GM12878 (cell line): ENCODE measurements around the gene CCL16. TPM values are rescaled to one million over a fixed set of nuclear protein-coding genes. Genes with fewer than 3 reads are reported as not detected.

Source experiments
- ATAC-seq: fragments of 200-7000 bp; cut with Tn5 transposase; 3 replicates; pipeline ENCODE4 v1.9.1; 2020; ENCODE audit warnings: mild to moderate bottlenecking, moderate library complexity
- BruUV-seq: library from RNA; stranded (reverse); fragments of 400-500 nt; replicated peaks from 2 replicates; lab custom pipeline; 2021; lab: Mats Ljungman, UMichigan
- CTCF ChIA-PET: fragments of 300-600 bp; sonication (Branson Sonifier 250); formaldehyde crosslinking; extraction: SDS; loops from one replicate; lab custom pipeline; 2021; ENCODE audit warnings: inconsistent platforms; lab: Yijun Ruan, JAX
- POLR2A ChIA-PET: fragments of 350-600 bp; formaldehyde crosslinking; extraction: SDS; loops from one replicate; lab custom pipeline; 2021; ENCODE audit warnings: inconsistent platforms; lab: Charles Lee
- RAD21 ChIA-PET: fragments of 300-600 bp; sonication (Branson Sonifier 250); formaldehyde crosslinking; loops from one replicate; lab custom pipeline; 2023; ENCODE audit warnings: antibody characterized with exemption; ENCODE audit not compliant: unreplicated experiment; lab: Charles Lee
- SMC1A ChIA-PET: fragments of 300-600 bp; sonication (Branson Sonifier 250); formaldehyde crosslinking; loops from one replicate; lab custom pipeline; 2023; ENCODE audit not compliant: unreplicated experiment, uncharacterized antibody; lab: Charles Lee
- DNase-seq: peaks from one replicate; pipeline ENCODE4 v3.0.0-alpha.2; 2011; ENCODE audit warnings: low read depth, low spot score
- FAIRE-seq: peaks from 3 replicates; lab custom pipeline; 2011; peaks lifted over from hg19 to GRCh38; lab: Jason Lieb, UNC
- H2AFZ ChIP-seq: 2 replicates; pipeline ENCODE4 v1.6.0; 2011; ENCODE audit warnings: low read depth, low read length, control low read depth; ENCODE audit not compliant: control insufficient read depth
- H3K27ac ChIP-seq: 2 replicates; pipeline ENCODE4 v1.5.1; 2011; ENCODE audit warnings: control low read depth; ENCODE audit not compliant: control insufficient read depth, insufficient read depth
- H3K27me3 ChIP-seq, 2 experiments: replicated peaks in 1 of 2; 2 replicates each; pipeline versions ENCODE4 v1.6.0 to v1.6.1; 2011; ENCODE audit warnings: low read length in 1 of 2; ENCODE audit not compliant: control insufficient read depth in 2 of 2, insufficient read depth in 2 of 2
- H3K36me3 ChIP-seq, 2 experiments: 2 replicates each; pipeline ENCODE4 v1.5.1; 2011; ENCODE audit warnings: low read length in 1 of 2; ENCODE audit not compliant: control insufficient read depth in 2 of 2, insufficient read depth in 2 of 2
- H3K4me1 ChIP-seq: 2 replicates; pipeline ENCODE4 v1.6.1; 2011; ENCODE audit warnings: mild to moderate bottlenecking, low read length, moderate library complexity, mixed read lengths; ENCODE audit not compliant: control insufficient read depth, insufficient read depth
- H3K4me2 ChIP-seq: 2 replicates; pipeline ENCODE4 v1.6.0; 2011; ENCODE audit warnings: control low read depth; ENCODE audit not compliant: control insufficient read depth, insufficient read depth
- H3K4me3 ChIP-seq: fragments of 200-600 bp; sonication (generic); 2 replicates; pipeline ENCODE4 v1.5.1; 2016
- H3K79me2 ChIP-seq: 2 replicates; pipeline ENCODE4 v1.6.0; 2011; ENCODE audit warnings: low read length; ENCODE audit not compliant: control insufficient read depth, insufficient read depth
- H3K9ac ChIP-seq: 2 replicates; pipeline ENCODE4 v1.8.0; 2011; ENCODE audit warnings: low read length, control low read depth, mixed read lengths; ENCODE audit not compliant: control insufficient read depth, insufficient read depth
- H3K9me3 ChIP-seq: replicated peaks from 3 replicates; pipeline ENCODE4 v1.5.1; 2011; ENCODE audit warnings: mild to moderate bottlenecking, low read length; ENCODE audit not compliant: control insufficient read depth, insufficient read depth
- H4K20me1 ChIP-seq: 2 replicates; pipeline ENCODE4 v1.6.0; 2011; ENCODE audit not compliant: control insufficient read depth, insufficient read depth
- NBN ChIP-seq: fragments of 450-650 bp; IDR thresholded peaks from 2 replicates; pipeline ENCODE4 v1.6.1; 2016
- RB1 ChIP-seq: fragments of 450-650 bp; formaldehyde crosslinking; IDR thresholded peaks from 2 replicates; pipeline ENCODE4 v1.6.1; 2017; ENCODE audit warnings: mild to moderate bottlenecking, borderline replicate concordance
- WGBS: methylation state at CpG from one replicate; pipeline ENCODE4 v1.1.6; 2016; ENCODE audit warnings: low lambda C conversion rate; ENCODE audit not compliant: insufficient replicate concordance, insufficient coverage; ENCODE audit errors: missing lambda C conversion rate; 5-methylcytosine and 5-hydroxymethylcytosine counted together
- in situ Hi-C: fragments of 300-500 bp; cut with MboI; formaldehyde crosslinking; loops from 9 replicates; pipeline ENCODE4 v1.14.3; 2018; ENCODE audit warnings: mixed read lengths
- intact Hi-C: fragments of 100-400 bp; cut with micrococcal nuclease; formaldehyde crosslinking; loops from one replicate; pipeline ENCODE4 v1.14.2; 2022; ENCODE audit not compliant: unreplicated experiment
- polyA plus RNA-seq, 11 experiments: library from polyadenylated mRNA; depleted of rRNA in 4 of 11; unstranded in 6 of 11; stranded (reverse) in 5 of 11; fragments of >200 nt; fragmentation: Nextera tagmentation in 4 of 11; fragmentation: Illumina TruSeq in 1 of 11; extraction: Ambion mirVana in 4 of 11; extraction: Trizol in 1 of 11; gene quantifications; 1 replicate in 1 of 11; 2 replicates in 10 of 11; pipeline versions ENCODE4 v1.2.1 to v1.2.3, GENCODE V29; 2011 to 2016; ENCODE audit warnings: inconsistent platforms in 2 of 11, missing spikeins in 2 of 11, low read depth in 1 of 11
- total RNA-seq, 4 experiments: library from RNA; depleted of rRNA in 3 of 4; stranded (reverse); fragments of >200 nt in 3 of 4; fragmentation: Illumina TruSeq in 1 of 4; extraction: Trizol in 1 of 4; gene quantifications; 2 replicates each; pipeline versions ENCODE4 v1.2.1 to v1.2.3, GENCODE V29; 2013 to 2021
- TF ChIP-seq, protein P1 (sequence below): fragments of 450-650 bp; formaldehyde crosslinking; IDR thresholded peaks from 2 replicates; pipeline ENCODE4 v1.4.0; 2022; ENCODE audit warnings: mild to moderate bottlenecking, moderate library complexity
- TF ChIP-seq, protein P2 (sequence below): IDR thresholded peaks from 2 replicates; pipeline ENCODE4 v1.6.1; 2011; ENCODE audit warnings: low read depth, mild to moderate bottlenecking, low read length, moderate library complexity, borderline replicate concordance; ENCODE audit errors: extremely low read depth

CCL16 gene
- total and polyA plus RNA-seq, 10 of the 15 experiments (the other 5 are each of a cell fraction or from before 2014, with no cell fraction given), result not detected

DNA sequence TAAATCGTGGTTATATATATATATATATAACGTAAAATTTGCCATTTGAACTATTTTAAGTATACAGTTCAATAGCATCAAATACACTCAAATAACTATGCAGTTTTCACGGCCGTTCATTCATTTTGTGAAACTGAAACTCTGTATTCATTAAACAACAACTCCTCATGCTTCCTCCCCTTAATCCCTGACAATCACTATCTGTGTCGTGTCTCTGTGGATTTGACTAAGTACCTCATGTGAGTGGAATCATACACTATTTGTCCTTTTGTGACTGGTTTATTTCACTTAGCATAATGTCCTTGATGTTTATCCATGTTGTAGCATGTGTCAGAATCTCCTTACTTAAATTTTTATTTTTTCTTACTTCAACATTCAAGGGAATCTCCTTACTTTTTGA, 33.6 kb upstream of the CCL16 start:
- Histone ChIP-seq H3K4me1 (no peaks in the 10 kb centered on the region), H3K4me3 (no peak overlapping the region), H3K9me3 (no peaks in the 10 kb centered on the region; the same call in 2 of the 3 replicates), H3K27ac (no peak overlapping the region), H3K9ac (no peak overlapping the region), H3K36me3 (no peaks in the 10 kb centered on the region), H3K79me2 (no peaks in the 10 kb centered on the region), H2AFZ (no peak overlapping the region), H3K27me3 (no peaks in the 10 kb centered on the region), H3K4me2 (no peak overlapping the region), H4K20me1 (no peaks in the 10 kb centered on the region)
- in situ Hi-C loops, result no loop called here
- ChIA-PET SMC1A (interaction anchor here (1.8 to 2.1 kb wide), 2 partner anchors 10 kb away, joined by 6 to 8 read pairs; no protein-coding TSS in a partner anchor), CTCF (interaction anchor here (0.6 to 0.7 kb wide), 2 partner anchors 46 to 55 kb away, joined by 3 read pairs; no protein-coding TSS in a partner anchor), RAD21 (no interaction called here), POLR2A (no interaction called here)
- no peak for TF ChIP-seq RB1
- TF ChIP-seq, protein P1, sequence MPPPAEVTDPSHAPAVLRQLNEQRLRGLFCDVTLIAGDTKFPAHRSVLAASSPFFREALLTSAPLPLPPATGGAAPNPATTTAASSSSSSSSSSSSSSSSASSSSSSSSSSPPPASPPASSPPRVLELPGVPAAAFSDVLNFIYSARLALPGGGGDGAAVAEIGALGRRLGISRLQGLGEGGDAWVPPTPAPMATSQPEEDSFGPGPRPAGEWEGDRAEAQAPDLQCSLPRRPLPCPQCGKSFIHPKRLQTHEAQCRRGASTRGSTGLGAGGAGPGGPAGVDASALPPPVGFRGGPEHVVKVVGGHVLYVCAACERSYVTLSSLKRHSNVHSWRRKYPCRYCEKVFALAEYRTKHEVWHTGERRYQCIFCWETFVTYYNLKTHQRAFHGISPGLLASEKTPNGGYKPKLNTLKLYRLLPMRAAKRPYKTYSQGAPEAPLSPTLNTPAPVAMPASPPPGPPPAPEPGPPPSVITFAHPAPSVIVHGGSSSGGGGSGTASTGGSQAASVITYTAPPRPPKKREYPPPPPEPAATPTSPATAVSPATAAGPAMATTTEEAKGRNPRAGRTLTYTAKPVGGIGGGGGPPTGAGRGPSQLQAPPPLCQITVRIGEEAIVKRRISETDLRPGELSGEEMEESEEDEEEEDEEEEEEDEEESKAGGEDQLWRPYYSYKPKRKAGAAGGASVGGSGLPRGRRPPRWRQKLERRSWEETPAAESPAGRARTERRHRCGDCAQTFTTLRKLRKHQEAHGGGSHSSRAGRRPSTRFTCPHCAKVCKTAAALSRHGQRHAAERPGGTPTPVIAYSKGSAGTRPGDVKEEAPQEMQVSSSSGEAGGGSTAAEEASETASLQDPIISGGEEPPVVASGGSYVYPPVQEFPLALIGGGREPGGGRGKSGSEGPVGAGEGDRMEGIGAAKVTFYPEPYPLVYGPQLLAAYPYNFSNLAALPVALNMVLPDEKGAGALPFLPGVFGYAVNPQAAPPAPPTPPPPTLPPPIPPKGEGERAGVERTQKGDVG (CRISPR knock-in tag), result no peak
- TF ChIP-seq, protein P2, sequence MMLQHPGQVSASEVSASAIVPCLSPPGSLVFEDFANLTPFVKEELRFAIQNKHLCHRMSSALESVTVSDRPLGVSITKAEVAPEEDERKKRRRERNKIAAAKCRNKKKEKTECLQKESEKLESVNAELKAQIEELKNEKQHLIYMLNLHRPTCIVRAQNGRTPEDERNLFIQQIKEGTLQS, result no peak
- TF ChIP-seq NBN, result no peak
- ATAC-seq (no peak), FAIRE-seq (no peak), DNase-seq (no peak)
- intact Hi-C loops, result no loop called here
- 39% methylated on average over 5 of the region's 5 CpGs for WGBS
- BruUV-seq, result no TSS peak
